H9 (cell line): Measurements from ENCODE around the gene ANKRD65. TPM values are rescaled to one million over a fixed set of nuclear protein-coding genes. Genes with fewer than 3 reads are reported as not detected.

ENCODE experiments used
- DNase-seq: peaks from one replicate; pipeline ENCODE4 v3.0.0-alpha.2; 2017
- H2AFZ ChIP-seq: one replicate; pipeline ENCODE4 v1.6.1; 2013; ENCODE audit warnings: mild to moderate bottlenecking, low read length, control low read depth, moderate library complexity
- H2AK5ac ChIP-seq: 2 replicates; pipeline ENCODE4 v1.6.1; 2013; ENCODE audit warnings: low read length, control low read depth, mixed read lengths; ENCODE audit not compliant: insufficient read length
- H2BK120ac ChIP-seq: one replicate; pipeline ENCODE4 v1.6.1; 2013; ENCODE audit warnings: low read depth, mild to moderate bottlenecking, low read length, control low read depth, inconsistent platforms; ENCODE audit not compliant: poor library complexity, severe bottlenecking
- H2BK12ac ChIP-seq: 2 replicates; pipeline ENCODE4 v1.6.1; 2013; ENCODE audit warnings: low read length, control low read depth, mixed read lengths, low read depth; ENCODE audit not compliant: insufficient read length
- H2BK15ac ChIP-seq: 2 replicates; pipeline ENCODE4 v1.6.1; 2013; ENCODE audit warnings: low read depth, low read length, control low read depth
- H2BK20ac ChIP-seq: one replicate; pipeline ENCODE4 v1.6.1; 2013; ENCODE audit warnings: low read depth, mild to moderate bottlenecking, low read length, control low read depth, inconsistent platforms; ENCODE audit not compliant: poor library complexity, severe bottlenecking
- H2BK5ac ChIP-seq: 2 replicates; pipeline ENCODE4 v1.6.1; 2013; ENCODE audit warnings: low read length, control low read depth, mixed read lengths; ENCODE audit not compliant: insufficient read length
- H3K14ac ChIP-seq: 2 replicates; pipeline ENCODE4 v1.6.1; 2013; ENCODE audit warnings: low read length, control low read depth; ENCODE audit not compliant: insufficient read depth
- H3K18ac ChIP-seq: 2 replicates; pipeline ENCODE4 v1.6.1; 2013; ENCODE audit warnings: low read depth, mild to moderate bottlenecking, mixed read lengths, low read length, control low read depth; ENCODE audit not compliant: insufficient read length
- H3K23ac ChIP-seq: 2 replicates; pipeline ENCODE4 v1.6.1; 2013; ENCODE audit warnings: low read length, control low read depth, mixed read lengths, low read depth; ENCODE audit not compliant: insufficient read length
- H3K23me2 ChIP-seq: 2 replicates; pipeline ENCODE4 v1.6.1; 2013; ENCODE audit warnings: low read depth, mild to moderate bottlenecking, mixed read lengths, low read length, control low read depth; ENCODE audit not compliant: insufficient read length, poor library complexity, severe bottlenecking
- H3K27ac ChIP-seq: 2 replicates; pipeline ENCODE4 v1.5.1; 2013; ENCODE audit warnings: low read length, control low read depth, mixed read lengths, low read depth; ENCODE audit not compliant: insufficient read length
- H3K27me3 ChIP-seq: 2 replicates; pipeline ENCODE4 v1.6.1; 2013; ENCODE audit warnings: low read length, control low read depth, inconsistent platforms; ENCODE audit not compliant: insufficient read depth
- H3K4ac ChIP-seq: 2 replicates; pipeline ENCODE4 v1.6.1; 2013; ENCODE audit warnings: low read depth, mild to moderate bottlenecking, control low read depth, inconsistent platforms, low read length, moderate library complexity
- H3K4me1 ChIP-seq: 2 replicates; pipeline ENCODE4 v1.6.1; 2013; ENCODE audit warnings: low read length, control low read depth, inconsistent platforms; ENCODE audit not compliant: insufficient read depth
- H3K4me2 ChIP-seq: 2 replicates; pipeline ENCODE4 v1.6.1; 2013; ENCODE audit warnings: low read length, control low read depth, mixed read lengths; ENCODE audit not compliant: insufficient read length, insufficient read depth
- H3K56ac ChIP-seq: 2 replicates; pipeline ENCODE4 v1.6.1; 2013; ENCODE audit warnings: low read depth, mild to moderate bottlenecking, mixed read lengths, low read length, control low read depth; ENCODE audit not compliant: insufficient read length
- H3K79me1 ChIP-seq: 2 replicates; pipeline ENCODE4 v1.6.1; 2013; ENCODE audit warnings: low read depth, mild to moderate bottlenecking, moderate library complexity, low read length, control low read depth, inconsistent platforms; ENCODE audit not compliant: insufficient read depth, poor library complexity, severe bottlenecking
- H3K79me2 ChIP-seq: 2 replicates; pipeline ENCODE4 v1.6.1; 2013; ENCODE audit warnings: low read length, control low read depth, inconsistent platforms; ENCODE audit not compliant: insufficient read depth
- H3K9ac ChIP-seq: 2 replicates; pipeline ENCODE4 v1.6.1; 2013; ENCODE audit warnings: low read length, control low read depth, mixed read lengths; ENCODE audit not compliant: insufficient read length; ENCODE audit errors: extremely low read depth
- H3K9me3 ChIP-seq: one replicate; pipeline ENCODE4 v1.6.1; 2013; ENCODE audit warnings: low read depth, low read length, inconsistent platforms; ENCODE audit not compliant: control insufficient read depth
- H3T11ph ChIP-seq: one replicate; pipeline ENCODE4 v1.6.1; 2013; ENCODE audit warnings: mild to moderate bottlenecking, low read length, control low read depth, inconsistent platforms
- H4K20me1 ChIP-seq: one replicate; pipeline ENCODE4 v1.6.1; 2013; ENCODE audit not compliant: control insufficient read depth, insufficient read length, insufficient read depth
- H4K5ac ChIP-seq: 2 replicates; pipeline ENCODE4 v1.6.1; 2013; ENCODE audit warnings: low read depth, mild to moderate bottlenecking, mixed read lengths, low read length, control low read depth; ENCODE audit not compliant: insufficient read length
- H4K8ac ChIP-seq: replicated peaks from 2 replicates; pipeline ENCODE4 v1.6.1; 2013; ENCODE audit warnings: low read length, control low read depth, mixed read lengths, low read depth; ENCODE audit not compliant: insufficient read length
- H4K91ac ChIP-seq: 2 replicates; pipeline ENCODE4 v1.6.1; 2013; ENCODE audit warnings: low read depth, mild to moderate bottlenecking, moderate library complexity, mixed read lengths, low read length, control low read depth; ENCODE audit not compliant: insufficient read length
- H3K27ac Mint-ChIP-seq, 3 experiments: 2 replicates in 2 of 3; 3 replicates in 1 of 3; pipeline ENCODE4 v1.8.0; 2020 to 2021; ENCODE audit warnings: mixed read lengths in 3 of 3, mild to moderate bottlenecking in 1 of 3, moderate library complexity in 1 of 3
- H3K27me3 Mint-ChIP-seq: 2 replicates; pipeline ENCODE4 v1.8.0; 2021; ENCODE audit warnings: low read depth, mild to moderate bottlenecking, moderate library complexity, mixed read lengths
- H3K36me3 Mint-ChIP-seq, 3 experiments: 2 replicates in 2 of 3; 3 replicates in 1 of 3; pipeline ENCODE4 v1.8.0; 2020 to 2021; ENCODE audit warnings: low read depth in 3 of 3, mixed read lengths in 3 of 3; ENCODE audit not compliant: insufficient read depth in 1 of 3
- H3K4me1 Mint-ChIP-seq, 2 experiments: 2 replicates each; pipeline ENCODE4 v1.8.0; 2020; ENCODE audit warnings: mixed read lengths in 2 of 2
- H3K4me3 Mint-ChIP-seq, 2 experiments: 2 replicates in 1 of 2; 3 replicates in 1 of 2; pipeline ENCODE4 v1.8.0; 2020 to 2021; ENCODE audit warnings: mild to moderate bottlenecking in 2 of 2, mixed read lengths in 2 of 2, moderate library complexity in 1 of 2
- H3K9me3 Mint-ChIP-seq, 2 experiments: 2 replicates in 1 of 2; 3 replicates in 1 of 2; pipeline ENCODE4 v1.8.0; 2020; ENCODE audit warnings: mild to moderate bottlenecking in 2 of 2, mixed read lengths in 2 of 2, moderate library complexity in 1 of 2
- CTCF ChIP-seq: fragments of 200-600 bp; sonication (generic); conservative IDR thresholded peaks from 3 replicates; pipeline ENCODE4 v1.8.0; 2021; ENCODE audit warnings: antibody characterized with exemption, mild to moderate bottlenecking
- WGBS: extraction: QIAGEN DNeasy Blood & Tissue Kit; methylation state at CpG from one replicate; pipeline ENCODE4 v1.1.7; 2013; ENCODE audit warnings: missing lambda C conversion rate, low lambda C conversion rate, mixed read lengths; ENCODE audit not compliant: insufficient read length; ENCODE audit errors: extremely low coverage; 5-methylcytosine and 5-hydroxymethylcytosine counted together
- total RNA-seq: library from RNA; stranded (reverse); gene quantifications from 2 replicates; pipeline ENCODE4 v1.2.1, GENCODE V29; 2021

ANKRD65 gene
- total RNA-seq, 1 experiment from 2014 or later = 3.1 TPM

- no peak overlapping the region for H3K56ac ChIP-seq
- H3K18ac ChIP-seq = no peak overlapping the region
- H4K20me1 ChIP-seq = no peaks in the 10 kb centered on the region
- H2AK5ac ChIP-seq = no peak overlapping the region
- no peak for DNase-seq
- H3K9me3 ChIP-seq = no peaks in the 10 kb centered on the region
- H3K79me1 ChIP-seq = no peaks in the 10 kb centered on the region
- no peak overlapping the region; the same call in 1 of the 2 replicates for H2BK15ac ChIP-seq
- H3K4me3 Mint-ChIP-seq = peak overlapping the region in 1 of 2 experiments; percentile 32; a peak in 2 of 5 replicates
- H2BK5ac ChIP-seq = no peak overlapping the region
- H3K4me2 ChIP-seq = no peak overlapping the region
- peak overlapping the region; percentile 68 for H3K14ac ChIP-seq
- no peak overlapping the region for H4K8ac ChIP-seq
- H3K4me1 ChIP-seq = peaks cover 5% of the 10 kb centered on the region; the same call in 1 of the 2 replicates
- no peak overlapping the region for H2BK12ac ChIP-seq
- H3K9ac ChIP-seq = no peak overlapping the region
- no peak overlapping the region for H3K27ac ChIP-seq
- no peaks in the 10 kb centered on the region for H3K27me3 Mint-ChIP-seq
- H3K23me2 ChIP-seq = no peaks in the 10 kb centered on the region
- H4K91ac ChIP-seq = no peak overlapping the region
- no peak overlapping the region for H2BK20ac ChIP-seq
- no peak overlapping the region for H3K23ac ChIP-seq
- no peak overlapping the region for H4K5ac ChIP-seq
- no peak for TF ChIP-seq CTCF
- H3K27ac Mint-ChIP-seq = peak overlapping the region in 1 of 3 experiments; percentile 85; a peak in 1 of 7 replicates
- no peak overlapping the region for H3K4ac ChIP-seq
- peaks cover 45 to 50% of the 10 kb centered on the region in 2 experiments for H3K4me1 Mint-ChIP-seq
- no peaks in the 10 kb centered on the region for H3K79me2 ChIP-seq
- H2AFZ ChIP-seq = no peak overlapping the region
- no peak overlapping the region for H2BK120ac ChIP-seq
- H3K9me3 Mint-ChIP-seq = no peaks in the 10 kb centered on the region
- H3T11ph ChIP-seq = no peak overlapping the region
- H3K27me3 ChIP-seq = no peaks in the 10 kb centered on the region
- WGBS = no CpG with 5 or more reads among the region's 21 CpGs
- H3K36me3 Mint-ChIP-seq = no peaks in the 10 kb centered on the region; a peak in 1 of 7 replicates
Observed at GRCh38 chr1:1419363-1419812, 1.7 kb downstream of the ANKRD65 start.
